ENCODE results near the gene GPC1. TPM values are rescaled to one million over a fixed set of nuclear protein-coding genes. Genes with fewer than 3 reads are reported as not detected.

Gene GPC1
- total and polyA plus RNA-seq, 4 donors, result 28.0 to 66.8 (median 47.5) TPM

DNA sequence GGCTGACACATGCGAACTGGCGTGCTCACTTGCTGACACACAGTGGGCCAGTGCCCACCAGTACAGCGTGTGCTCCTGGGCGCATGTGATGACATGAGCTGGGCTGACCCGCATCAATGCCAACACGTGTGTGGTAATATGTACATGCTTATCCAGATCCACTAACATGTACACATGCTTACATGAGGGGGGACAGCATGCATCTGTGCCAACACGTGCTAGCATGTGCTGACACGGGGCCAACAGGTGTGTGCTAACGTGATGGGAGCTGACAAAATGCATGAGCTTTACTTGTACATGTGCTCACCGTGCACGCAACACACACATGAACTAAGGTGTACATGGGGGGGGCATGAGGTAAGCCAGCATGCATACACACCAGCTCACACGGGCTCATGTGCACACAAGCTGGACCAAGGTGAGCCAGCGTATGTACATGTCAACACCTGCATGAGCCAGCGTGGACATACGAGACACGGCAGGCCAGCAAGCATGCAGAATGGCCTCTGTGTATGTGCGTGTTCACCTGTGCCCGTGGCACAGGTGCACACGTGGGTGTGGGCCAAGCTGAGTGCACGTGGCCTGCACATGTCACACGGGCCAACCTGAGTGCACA, 28.5 kb downstream of the GPC1 start:
- H3K36me3 ChIP-seq (ENCODE audit: control insufficient read depth in 1 of 2, insufficient read depth in 2 of 2, low read length in 1 of 2), result no peaks in the 10 kb centered on the region
- peak; percentile 35 to 42 for DNase-seq
- H3K4me1 ChIP-seq (ENCODE audit: control insufficient read depth in 1 of 2, insufficient read depth in 2 of 2, low read length in 2 of 2), result no peaks in the 10 kb centered on the region
- WGBS, 2 donors, result 94% methylated on average over 21 of the region's 21 CpGs
- no peak for ATAC-seq (ENCODE audit: low FRiP score)
- H3K27ac ChIP-seq (ENCODE audit: low read depth in 1 of 2, low read length in 2 of 2), result no peak overlapping the region
- no peak overlapping the region for H3K4me3 ChIP-seq (ENCODE audit: low read length in 2 of 2)
- intact Hi-C loops (cut with DNase I), result no loop called here
- no peaks in the 10 kb centered on the region for H3K27me3 ChIP-seq (ENCODE audit: control insufficient read depth in 1 of 2, insufficient read depth in 2 of 2, low read length in 1 of 2)
- H3K9me3 ChIP-seq (ENCODE audit: control insufficient read depth, low read length), result no peaks in the 10 kb centered on the region

DNA sequence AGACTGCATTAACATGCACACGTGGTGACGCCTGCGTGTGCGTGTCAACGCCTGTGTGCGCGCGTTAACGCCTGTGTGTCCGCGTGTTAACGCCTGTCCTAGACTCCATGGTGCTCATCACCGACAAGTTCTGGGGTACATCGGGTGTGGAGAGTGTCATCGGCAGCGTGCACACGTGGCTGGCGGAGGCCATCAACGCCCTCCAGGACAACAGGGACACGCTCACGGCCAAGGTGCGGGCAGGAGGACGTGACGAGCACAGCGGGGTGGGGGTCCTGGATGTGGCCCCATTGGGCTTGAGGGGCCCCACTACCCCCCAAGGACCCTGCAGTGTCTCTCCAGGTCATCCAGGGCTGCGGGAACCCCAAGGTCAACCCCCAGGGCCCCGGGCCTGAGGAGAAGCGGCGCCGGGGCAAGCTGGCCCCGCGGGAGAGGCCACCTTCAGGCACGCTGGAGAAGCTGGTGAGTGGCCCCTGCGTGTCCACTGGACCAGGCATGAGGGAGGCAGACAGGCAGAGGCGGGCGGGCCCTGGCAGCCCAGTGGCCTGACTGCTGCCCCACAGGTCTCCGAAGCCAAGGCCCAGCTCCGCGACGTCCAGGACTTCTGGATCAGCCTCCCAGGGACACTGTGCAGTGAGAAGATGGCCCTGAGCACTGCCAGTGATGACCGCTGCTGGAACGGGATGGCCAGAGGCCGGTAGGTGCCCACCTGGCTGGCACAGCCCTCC, 29.2 kb downstream of the GPC1 start:
- H3K36me3 ChIP-seq (ENCODE audit: control insufficient read depth in 1 of 2, insufficient read depth in 2 of 2, low read length in 1 of 2), result no peaks in the 10 kb centered on the region
- no peak overlapping the region for H3K4me3 ChIP-seq (ENCODE audit: low read length in 2 of 2)
- intact Hi-C loops (cut with DNase I), result no loop called here
- 91% methylated on average over 42 to 43 of the region's 43 CpGs for WGBS, 2 donors
- no peak for ATAC-seq (ENCODE audit: low FRiP score)
- DNase-seq, result peak; percentile 38 to 69
- H3K9me3 ChIP-seq (ENCODE audit: control insufficient read depth, low read length), result no peaks in the 10 kb centered on the region
- H3K27me3 ChIP-seq (ENCODE audit: control insufficient read depth in 1 of 2, insufficient read depth in 2 of 2, low read length in 1 of 2), result no peaks in the 10 kb centered on the region
- no peak overlapping the region for H3K27ac ChIP-seq (ENCODE audit: low read depth in 1 of 2, low read length in 2 of 2)
- no peaks in the 10 kb centered on the region for H3K4me1 ChIP-seq (ENCODE audit: control insufficient read depth in 1 of 2, insufficient read depth in 2 of 2, low read length in 2 of 2)

DNA sequence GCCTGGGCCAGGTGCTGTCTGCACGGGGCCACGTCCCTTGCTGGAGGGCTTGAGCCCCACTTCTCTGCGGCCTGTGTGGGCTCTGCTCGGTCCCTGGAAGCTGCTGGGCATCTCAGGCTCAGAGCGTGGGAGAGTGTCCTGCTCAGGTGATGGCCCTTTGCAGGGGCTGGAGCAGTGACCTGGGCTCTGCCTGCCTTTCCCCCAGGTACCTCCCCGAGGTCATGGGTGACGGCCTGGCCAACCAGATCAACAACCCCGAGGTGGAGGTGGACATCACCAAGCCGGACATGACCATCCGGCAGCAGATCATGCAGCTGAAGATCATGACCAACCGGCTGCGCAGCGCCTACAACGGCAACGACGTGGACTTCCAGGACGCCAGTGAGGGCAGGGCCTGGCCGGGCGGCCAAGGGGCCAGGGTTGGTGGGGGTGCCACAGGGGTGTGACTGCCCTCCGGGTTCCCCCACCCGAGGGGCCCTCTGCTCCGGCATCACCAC, 29.9 kb downstream of the GPC1 start:
- H3K27me3 ChIP-seq (ENCODE audit: control insufficient read depth in 1 of 2, insufficient read depth in 2 of 2, low read length in 1 of 2), result no peaks in the 10 kb centered on the region
- no peak overlapping the region for H3K27ac ChIP-seq (ENCODE audit: low read depth in 1 of 2, low read length in 2 of 2)
- ATAC-seq (ENCODE audit: low FRiP score), result no peak
- 92 to 93% methylated on average over 22 of the region's 22 CpGs for WGBS, 2 donors
- no peak overlapping the region for H3K4me3 ChIP-seq (ENCODE audit: low read length in 2 of 2)
- no peaks in the 10 kb centered on the region for H3K9me3 ChIP-seq (ENCODE audit: control insufficient read depth, low read length)
- no peaks in the 10 kb centered on the region for H3K4me1 ChIP-seq (ENCODE audit: control insufficient read depth in 1 of 2, insufficient read depth in 2 of 2, low read length in 2 of 2)
- intact Hi-C loops (cut with DNase I), result no loop called here
- DNase-seq, result peak; percentile 30 to 76
- no peaks in the 10 kb centered on the region for H3K36me3 ChIP-seq (ENCODE audit: control insufficient read depth in 1 of 2, insufficient read depth in 2 of 2, low read length in 1 of 2)

DNA sequence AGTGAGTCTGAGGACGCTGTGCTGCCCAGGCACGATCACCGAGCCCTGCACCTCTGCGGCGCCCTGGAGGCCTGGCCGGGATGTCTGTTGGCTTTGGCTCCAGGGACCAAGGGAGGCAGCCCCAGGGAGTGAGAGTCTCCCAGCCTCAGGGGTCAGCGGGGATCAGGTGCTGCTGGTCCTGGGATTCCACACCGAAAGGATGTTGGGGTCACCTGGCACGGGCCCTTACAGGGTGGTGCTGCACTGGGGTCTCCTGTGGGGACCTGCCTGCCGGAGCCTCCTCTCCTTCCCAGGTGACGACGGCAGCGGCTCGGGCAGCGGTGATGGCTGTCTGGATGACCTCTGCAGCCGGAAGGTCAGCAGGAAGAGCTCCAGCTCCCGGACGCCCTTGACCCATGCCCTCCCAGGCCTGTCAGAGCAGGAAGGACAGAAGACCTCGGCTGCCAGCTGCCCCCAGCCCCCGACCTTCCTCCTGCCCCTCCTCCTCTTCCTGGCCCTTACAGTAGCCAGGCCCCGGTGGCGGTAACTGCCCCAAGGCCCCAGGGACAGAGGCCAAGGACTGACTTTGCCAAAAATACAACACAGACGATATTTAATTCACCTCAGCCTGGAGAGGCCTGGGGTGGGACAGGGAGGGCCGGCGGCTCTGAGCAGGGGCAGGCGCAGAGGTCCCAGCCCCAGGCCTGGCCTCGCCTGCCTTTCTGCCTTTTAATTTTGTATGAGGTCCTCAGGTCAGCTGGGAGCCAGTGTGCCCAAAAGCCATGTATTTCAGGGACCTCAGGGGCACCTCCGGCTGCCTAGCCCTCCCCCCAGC, 30.5 kb downstream of the GPC1 start:
- Histone ChIP-seq H3K9me3 (ENCODE audit: control insufficient read depth, low read length) (no peaks in the 10 kb centered on the region), H3K4me3 (ENCODE audit: low read length in 2 of 2) (no peak overlapping the region), H3K27ac (ENCODE audit: low read depth in 1 of 2, low read length in 2 of 2) (no peak overlapping the region), H3K4me1 (ENCODE audit: control insufficient read depth in 1 of 2, insufficient read depth in 2 of 2, low read length in 2 of 2) (no peaks in the 10 kb centered on the region), H3K27me3 (ENCODE audit: control insufficient read depth in 1 of 2, insufficient read depth in 2 of 2, low read length in 1 of 2) (no peaks in the 10 kb centered on the region), H3K36me3 (ENCODE audit: control insufficient read depth in 1 of 2, insufficient read depth in 2 of 2, low read length in 1 of 2) (no peaks in the 10 kb centered on the region)
- intact Hi-C loops (cut with DNase I), result no loop called here
- DNase-seq (peak; percentile 41 to 70), ATAC-seq (ENCODE audit: low FRiP score) (no peak)
- 65 to 67% methylated on average over 26 to 28 of the region's 28 CpGs for WGBS, 2 donors

DNA sequence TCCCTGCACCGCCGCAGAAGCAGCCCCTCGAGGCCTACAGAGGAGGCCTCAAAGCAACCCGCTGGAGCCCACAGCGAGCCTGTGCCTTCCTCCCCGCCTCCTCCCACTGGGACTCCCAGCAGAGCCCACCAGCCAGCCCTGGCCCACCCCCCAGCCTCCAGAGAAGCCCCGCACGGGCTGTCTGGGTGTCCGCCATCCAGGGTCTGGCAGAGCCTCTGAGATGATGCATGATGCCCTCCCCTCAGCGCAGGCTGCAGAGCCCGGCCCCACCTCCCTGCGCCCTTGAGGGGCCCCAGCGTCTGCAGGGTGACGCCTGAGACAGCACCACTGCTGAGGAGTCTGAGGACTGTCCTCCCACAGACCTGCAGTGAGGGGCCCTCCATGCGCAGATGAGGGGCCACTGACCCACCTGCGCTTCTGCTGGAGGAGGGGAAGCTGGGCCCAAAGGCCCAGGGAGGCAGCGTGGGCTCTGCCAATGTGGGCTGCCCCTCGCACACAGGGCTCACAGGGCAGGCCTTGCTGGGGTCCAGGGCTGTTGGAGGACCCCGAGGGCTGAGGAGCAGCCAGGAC, 31.2 kb downstream of the GPC1 start:
- Histone ChIP-seq H3K27me3 (ENCODE audit: control insufficient read depth in 1 of 2, insufficient read depth in 2 of 2, low read length in 1 of 2) (no peaks in the 10 kb centered on the region), H3K4me1 (ENCODE audit: control insufficient read depth in 1 of 2, insufficient read depth in 2 of 2, low read length in 2 of 2) (no peaks in the 10 kb centered on the region), H3K36me3 (ENCODE audit: control insufficient read depth in 1 of 2, insufficient read depth in 2 of 2, low read length in 1 of 2) (no peaks in the 10 kb centered on the region), H3K27ac (ENCODE audit: low read depth in 1 of 2, low read length in 2 of 2) (no peak overlapping the region), H3K9me3 (ENCODE audit: control insufficient read depth, low read length) (no peaks in the 10 kb centered on the region), H3K4me3 (ENCODE audit: low read length in 2 of 2) (no peak overlapping the region)
- WGBS, 2 donors, result 83 to 87% methylated on average over 19 of the region's 19 CpGs
- ATAC-seq (ENCODE audit: low FRiP score), result no peak
- peak in 1 of 2 donors; percentile 35 for DNase-seq
- intact Hi-C loops (cut with DNase I), result no loop called here

DNA sequence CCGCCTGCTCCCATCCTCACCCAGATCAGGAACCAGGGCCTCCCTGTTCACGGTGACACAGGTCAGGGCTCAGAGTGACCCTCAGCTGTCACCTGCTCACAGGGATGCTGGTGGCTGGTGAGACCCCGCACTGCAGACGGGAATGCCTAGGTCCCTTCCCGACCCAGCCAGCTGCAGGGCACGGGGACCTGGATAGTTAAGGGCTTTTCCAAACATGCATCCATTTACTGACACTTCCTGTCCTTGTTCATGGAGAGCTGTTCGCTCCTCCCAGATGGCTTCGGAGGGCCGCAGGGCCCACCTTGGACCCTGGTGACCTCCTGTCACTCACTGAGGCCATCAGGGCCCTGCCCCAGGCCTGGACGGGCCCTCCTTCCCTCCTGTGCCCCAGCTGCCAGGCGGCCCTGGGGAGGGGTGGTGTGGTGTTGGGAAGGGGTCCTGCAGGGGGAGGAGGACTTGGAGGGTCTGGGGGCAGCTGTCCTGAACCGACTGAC, 31.7 kb downstream of the GPC1 start:
- H3K4me1 ChIP-seq (ENCODE audit: control insufficient read depth in 1 of 2, insufficient read depth in 2 of 2, low read length in 2 of 2), result no peaks in the 10 kb centered on the region
- intact Hi-C loops (cut with DNase I), result no loop called here
- no peaks in the 10 kb centered on the region for H3K27me3 ChIP-seq (ENCODE audit: control insufficient read depth in 1 of 2, insufficient read depth in 2 of 2, low read length in 1 of 2)
- H3K36me3 ChIP-seq (ENCODE audit: control insufficient read depth in 1 of 2, insufficient read depth in 2 of 2, low read length in 1 of 2), result no peaks in the 10 kb centered on the region
- no peak for DNase-seq
- no peak overlapping the region for H3K27ac ChIP-seq (ENCODE audit: low read depth in 1 of 2, low read length in 2 of 2)
- no peaks in the 10 kb centered on the region for H3K9me3 ChIP-seq (ENCODE audit: control insufficient read depth, low read length)
- no peak overlapping the region for H3K4me3 ChIP-seq (ENCODE audit: low read length in 2 of 2)
- ATAC-seq (ENCODE audit: low FRiP score), result no peak
- WGBS, 2 donors, result 73% methylated on average over 11 to 12 of the region's 12 CpGs

DNA sequence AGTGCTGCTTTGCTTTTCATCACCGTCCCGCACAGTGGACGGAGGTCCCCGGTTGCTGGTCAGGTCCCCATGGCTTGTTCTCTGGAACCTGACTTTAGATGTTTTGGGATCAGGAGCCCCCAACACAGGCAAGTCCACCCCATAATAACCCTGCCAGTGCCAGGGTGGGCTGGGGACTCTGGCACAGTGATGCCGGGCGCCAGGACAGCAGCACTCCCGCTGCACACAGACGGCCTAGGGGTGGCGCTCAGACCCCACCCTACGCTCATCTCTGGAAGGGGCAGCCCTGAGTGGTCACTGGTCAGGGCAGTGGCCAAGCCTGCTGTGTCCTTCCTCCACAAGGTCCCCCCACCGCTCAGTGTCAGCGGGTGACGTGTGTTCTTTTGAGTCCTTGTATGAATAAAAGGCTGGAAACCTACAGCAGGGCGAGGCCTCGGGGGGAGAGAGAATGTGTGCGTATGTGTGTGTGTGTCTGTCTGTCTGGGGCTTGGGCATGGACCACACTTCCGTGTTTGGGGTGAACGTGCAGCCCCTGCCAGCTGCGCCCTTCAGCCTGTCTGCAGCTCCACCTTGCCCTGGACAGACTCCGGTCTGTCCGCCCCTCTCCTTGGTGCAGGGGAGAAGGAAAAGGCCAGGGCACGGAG, 32.3 kb downstream of the GPC1 start:
- DNase-seq (peak in 1 of 2 donors; percentile 37), ATAC-seq (ENCODE audit: low FRiP score) (no peak)

More for the DNA sequence above, 32.3 kb downstream of the GPC1 start:
- Histone ChIP-seq H3K27me3 (ENCODE audit: control insufficient read depth in 1 of 2, insufficient read depth in 2 of 2, low read length in 1 of 2) (no peaks in the 10 kb centered on the region), H3K4me3 (ENCODE audit: low read length in 2 of 2) (no peak overlapping the region), H3K36me3 (ENCODE audit: control insufficient read depth in 1 of 2, insufficient read depth in 2 of 2, low read length in 1 of 2) (no peaks in the 10 kb centered on the region), H3K9me3 (ENCODE audit: control insufficient read depth, low read length) (no peaks in the 10 kb centered on the region), H3K4me1 (ENCODE audit: control insufficient read depth in 1 of 2, insufficient read depth in 2 of 2, low read length in 2 of 2) (no peaks in the 10 kb centered on the region), H3K27ac (ENCODE audit: low read depth in 1 of 2, low read length in 2 of 2) (no peak overlapping the region)
- intact Hi-C loops (cut with DNase I), result no loop called here
- 83 to 86% methylated on average over 22 of the region's 22 CpGs for WGBS, 2 donors
